Lung (tissue), 12 donors: ENCODE results near the gene CPTP. TPM values are rescaled to one million over a fixed set of nuclear protein-coding genes. Genes with fewer than 3 reads are reported as not detected.

Experiments used
- ATAC-seq: fragments of 200-7000 bp; cut with Tn5 transposase; one replicate; pipeline ENCODE4 v1.9.1; 2020; ENCODE audit warnings: moderate number of reproducible peaks; ENCODE audit not compliant: insufficient read depth, low FRiP score
- DNase-seq, 3 donors: peaks; one replicate each; pipeline ENCODE4 v3.0.0-alpha.2; 2013 to 2017
- H3K27ac ChIP-seq, 2 donors: one replicate each; pipeline ENCODE4 v1.5.1; 2013; ENCODE audit warnings: mild to moderate bottlenecking in 2 of 2, moderate library complexity in 2 of 2, control low read depth in 1 of 2, inconsistent platforms in 1 of 2, low read depth in 1 of 2, low read length in 1 of 2
- H3K27me3 ChIP-seq, 3 donors: one replicate each; pipeline ENCODE4 v1.5.1; 2013; ENCODE audit warnings: low read length in 2 of 3; ENCODE audit not compliant: control insufficient read depth in 3 of 3, insufficient read depth in 3 of 3
- H3K36me3 ChIP-seq, 4 donors: one replicate each; pipeline ENCODE4 v1.5.1; 2013; ENCODE audit warnings: low read length in 4 of 4, mild to moderate bottlenecking in 1 of 4, moderate library complexity in 1 of 4; ENCODE audit not compliant: control insufficient read depth in 4 of 4, insufficient read depth in 4 of 4
- H3K4me1 ChIP-seq, 5 donors: one replicate each; pipeline ENCODE4 v1.5.1; 2013; ENCODE audit warnings: low read length in 5 of 5, mild to moderate bottlenecking in 2 of 5, moderate library complexity in 1 of 5; ENCODE audit not compliant: control insufficient read depth in 5 of 5, insufficient read depth in 5 of 5
- H3K4me3 ChIP-seq: one replicate; pipeline ENCODE4 v1.5.1; 2013; ENCODE audit warnings: mild to moderate bottlenecking, control low read depth, moderate library complexity
- H3K9ac ChIP-seq, 2 donors: one replicate each; pipeline ENCODE4 v1.5.1; 2013; ENCODE audit warnings: low read length in 2 of 2, control low read depth in 1 of 2; ENCODE audit not compliant: insufficient read depth in 1 of 2
- H3K9me3 ChIP-seq, 4 donors: one replicate each; pipeline ENCODE4 v1.5.1; 2013; ENCODE audit warnings: low read length in 3 of 4, mild to moderate bottlenecking in 1 of 4, moderate library complexity in 1 of 4; ENCODE audit not compliant: control insufficient read depth in 4 of 4, insufficient read depth in 3 of 4
- WGBS, 2 donors: extraction: QIAGEN DNeasy Blood & Tissue Kit; methylation state at CpG; one replicate each; pipeline ENCODE4 v1.1.7; 2013; 5-methylcytosine and 5-hydroxymethylcytosine counted together
- polyA plus RNA-seq, 2 donors: library from polyadenylated mRNA; stranded (reverse); fragments of 200-250 nt; gene quantifications; one replicate each; pipeline ENCODE4 v1.2.1, GENCODE V29; 2013
- total RNA-seq, 2 donors: library from RNA; depleted of rRNA in 1 of 2; stranded (reverse); fragments of >200 nt in 1 of 2; gene quantifications; one replicate each; pipeline ENCODE4 v1.2.1, GENCODE V29; 2014 to 2021
- TF ChIP-seq, protein P1 (sequence below): IDR thresholded peaks from 2 replicates; pipeline ENCODE4 v1.5.1; 2012; ENCODE audit warnings: mild to moderate bottlenecking; ENCODE audit errors: control extremely low read depth, extremely low read depth
- donor health status: control.
- donor health status: control.
- donor health status: Bipolar disorder and iron deficiency.
- donor health status: healthy.
- donor health status: DM: yes; HTN: yes; CAD: no.

Gene CPTP
- total and polyA plus RNA-seq, 4 donors: 10.9 to 32.0 (median 19.2) TPM

DNA sequence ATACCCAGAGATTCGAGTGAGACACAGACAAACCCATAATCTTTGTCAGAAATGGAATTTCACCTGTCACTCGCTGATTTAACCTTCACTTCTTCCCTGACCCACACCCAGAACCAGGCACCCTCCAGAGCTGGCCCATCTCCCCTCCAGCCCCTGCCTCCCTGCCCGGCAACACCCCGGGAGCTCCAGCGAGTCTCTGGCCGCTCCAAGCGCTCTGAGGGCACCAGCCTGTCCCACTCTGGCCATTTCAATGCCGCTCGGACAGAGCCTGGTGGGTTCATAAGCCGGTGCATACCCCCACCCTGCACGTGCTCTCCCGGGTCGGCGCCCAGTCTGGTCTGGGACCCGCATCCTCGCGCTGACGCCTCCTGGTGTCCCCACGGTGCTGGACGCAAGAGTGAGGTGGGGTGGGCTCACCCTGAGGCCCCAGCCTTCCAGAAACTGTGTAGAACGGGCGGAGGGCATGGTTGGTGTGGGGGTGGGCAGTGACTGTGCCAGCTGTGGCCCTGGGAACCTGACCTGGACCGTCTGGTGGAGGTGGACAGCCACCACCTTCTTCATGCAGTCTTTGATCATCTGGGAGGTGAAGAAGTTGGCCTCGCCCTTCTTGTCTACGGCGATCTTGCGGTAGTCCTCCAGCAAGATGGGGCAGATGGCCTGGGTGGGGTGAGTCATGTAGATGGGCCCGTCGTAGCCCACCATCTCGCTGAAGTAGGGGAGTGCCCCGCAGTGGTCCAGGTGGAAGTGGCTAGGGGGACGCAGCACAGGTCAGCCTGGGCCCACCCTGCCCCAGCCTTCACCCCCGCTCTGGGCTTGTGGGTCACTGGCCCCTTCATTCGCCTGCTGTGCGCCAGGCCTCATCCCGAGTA is 5.6 kb upstream of the CPTP start:
- H3K4me3 ChIP-seq: no peak overlapping the region
- no peak overlapping the region for H3K9ac ChIP-seq
- TF ChIP-seq, protein P1, sequence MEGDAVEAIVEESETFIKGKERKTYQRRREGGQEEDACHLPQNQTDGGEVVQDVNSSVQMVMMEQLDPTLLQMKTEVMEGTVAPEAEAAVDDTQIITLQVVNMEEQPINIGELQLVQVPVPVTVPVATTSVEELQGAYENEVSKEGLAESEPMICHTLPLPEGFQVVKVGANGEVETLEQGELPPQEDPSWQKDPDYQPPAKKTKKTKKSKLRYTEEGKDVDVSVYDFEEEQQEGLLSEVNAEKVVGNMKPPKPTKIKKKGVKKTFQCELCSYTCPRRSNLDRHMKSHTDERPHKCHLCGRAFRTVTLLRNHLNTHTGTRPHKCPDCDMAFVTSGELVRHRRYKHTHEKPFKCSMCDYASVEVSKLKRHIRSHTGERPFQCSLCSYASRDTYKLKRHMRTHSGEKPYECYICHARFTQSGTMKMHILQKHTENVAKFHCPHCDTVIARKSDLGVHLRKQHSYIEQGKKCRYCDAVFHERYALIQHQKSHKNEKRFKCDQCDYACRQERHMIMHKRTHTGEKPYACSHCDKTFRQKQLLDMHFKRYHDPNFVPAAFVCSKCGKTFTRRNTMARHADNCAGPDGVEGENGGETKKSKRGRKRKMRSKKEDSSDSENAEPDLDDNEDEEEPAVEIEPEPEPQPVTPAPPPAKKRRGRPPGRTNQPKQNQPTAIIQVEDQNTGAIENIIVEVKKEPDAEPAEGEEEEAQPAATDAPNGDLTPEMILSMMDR: no peak
- no peaks in the 10 kb centered on the region for H3K27me3 ChIP-seq
- H3K36me3 ChIP-seq: peaks cover 0 to 44% (median 16%) of the 10 kb centered on the region in 4 donors
- H3K27ac ChIP-seq: peak overlapping the region in 1 of 2 donors; percentile 78
- DNase-seq (no peak), ATAC-seq (no peak)
- 90 to 93% methylated on average over 35 to 36 of the region's 36 CpGs for WGBS, 2 donors
- H3K9me3 ChIP-seq: no peaks in the 10 kb centered on the region
- H3K4me1 ChIP-seq: peaks cover 0 to 9% (median 7%) of the 10 kb centered on the region in 5 donors

DNA sequence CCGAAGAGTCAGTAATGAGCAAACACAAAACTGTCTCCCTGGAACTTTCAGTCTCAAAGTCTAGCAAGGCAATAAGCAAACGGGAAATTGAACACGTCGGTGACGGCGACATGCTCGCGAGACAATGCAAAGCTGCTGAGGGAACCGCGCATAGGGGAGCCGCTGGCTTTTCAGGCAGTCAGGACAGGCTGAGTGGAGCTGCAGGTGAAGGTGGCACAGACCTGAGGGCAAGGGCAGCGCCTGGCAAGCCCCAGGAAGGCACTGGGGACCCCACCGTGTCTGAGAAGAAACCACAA is 5.0 kb upstream of the CPTP start:
- H3K4me1 ChIP-seq: peaks cover 0 to 9% (median 7%) of the 10 kb centered on the region in 5 donors
- H3K9me3 ChIP-seq: no peaks in the 10 kb centered on the region
- H3K27ac ChIP-seq: no peak overlapping the region
- H3K27me3 ChIP-seq: no peaks in the 10 kb centered on the region
- DNase-seq (no peak), ATAC-seq (no peak)
- WGBS, 2 donors: 85 to 94% methylated on average over 13 of the region's 13 CpGs
- peaks cover 0 to 38% (median 14%) of the 10 kb centered on the region in 4 donors for H3K36me3 ChIP-seq
- TF ChIP-seq, protein P1: no peak
- no peak overlapping the region for H3K4me3 ChIP-seq
- H3K9ac ChIP-seq: no peak overlapping the region

DNA sequence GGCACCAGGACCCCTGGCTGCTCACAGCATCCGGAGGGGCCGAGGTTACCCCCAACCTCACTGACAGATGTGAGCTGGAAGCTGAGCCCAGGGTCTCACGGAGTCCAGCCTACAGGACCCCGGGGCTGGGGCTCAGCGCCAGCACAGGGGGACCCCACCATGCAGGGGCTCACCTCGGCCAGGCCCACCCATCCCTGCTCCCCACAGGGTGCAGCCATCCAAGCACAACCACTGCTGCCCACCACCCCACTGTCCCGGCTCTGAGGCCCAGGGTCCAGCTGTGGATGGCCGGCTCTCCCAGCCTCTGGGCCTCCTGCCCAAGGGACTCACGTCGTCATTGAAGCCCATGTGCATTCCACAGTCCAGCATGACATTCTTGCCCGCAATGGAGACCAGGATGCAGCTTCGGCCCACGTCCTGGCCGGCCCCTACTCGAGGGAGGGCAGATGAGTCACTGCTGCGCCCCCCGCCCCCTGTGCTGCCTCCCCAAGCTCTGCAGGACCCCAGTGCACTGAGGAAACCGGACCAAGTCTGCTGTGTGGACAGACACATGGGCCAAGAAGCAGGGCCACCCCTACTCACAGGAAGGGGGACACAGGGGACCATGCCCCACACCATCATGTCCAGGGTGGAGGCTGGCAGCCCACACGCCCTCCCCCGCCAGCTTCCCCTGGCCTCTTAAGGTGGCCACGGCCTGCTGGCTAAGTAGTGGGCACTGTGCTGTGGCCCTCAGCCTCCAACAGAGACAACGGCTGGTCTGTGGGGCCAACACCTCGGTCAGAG is 3.7 kb upstream of the CPTP start:
- peak overlapping the region in 1 of 2 donors; percentile 37 for H3K27ac ChIP-seq
- no peak overlapping the region for H3K9ac ChIP-seq
- ATAC-seq (no peak), DNase-seq (no peak)
- peaks cover 0 to 17% (median 7%) of the 10 kb centered on the region in 5 donors for H3K4me1 ChIP-seq
- H3K9me3 ChIP-seq: no peaks in the 10 kb centered on the region
- WGBS, 2 donors: 82 to 89% methylated on average over 21 to 23 of the region's 23 CpGs
- peaks cover 0 to 30% (median 8%) of the 10 kb centered on the region in 4 donors for H3K36me3 ChIP-seq
- TF ChIP-seq, protein P1: no peak
- H3K27me3 ChIP-seq: no peaks in the 10 kb centered on the region
- H3K4me3 ChIP-seq: no peak overlapping the region
